Heart left ventricle (tissue), 13 donors: Measurements from ENCODE around the gene MGLL.

Source experiments
- CTCF ChIP-seq, 12 donors: fragments of 200-600 bp; sonication (generic) in 4 of 12; IDR thresholded peaks; one replicate each; pipeline versions ENCODE4 v1.5.0 to v1.8.0; 2018 to 2022; ENCODE audit warnings: antibody characterized with exemption in 12 of 12, mild to moderate bottlenecking in 5 of 12
- POLR2A ChIP-seq, 2 donors: fragments of 450-650 bp; IDR thresholded peaks; one replicate each; pipeline ENCODE4 v1.6.1; 2017; ENCODE audit warnings: antibody characterized with exemption in 2 of 2, mild to moderate bottlenecking in 2 of 2, moderate library complexity in 2 of 2
- donor health status: ischemic (EF 13 %, LVEDD 7.1; RV severe dilation, severe dysfunction).
- donor health status: DM: no; HTN: yes; CAD: no.
- donor health status: DM: no; HTN: no; CAD: no.
- donor health status: ischemic (EF 25% LVEDD 6.9; RV normal size, moderate dysfunction).
- donor health status: ischemic (EF 25% LVEDD 5.7; RV mildly dilated, moderate dysfunction).
- donor health status: ischemic (EF 35%, LVEDD 5.7; RV mildly dilated, moderate dysfunction).
- donor health status: nonischemic (EF 11% LVEDD 7.7; RV severe dilation, severe dysfunction).
- donor health status: DM: yes; HTN: yes; CAD: no.
- donor health status: PGD.
- donor health status: ischemic (EF 29% LVEDD 5.4; RV normal size, mild dysfunction).
- donor health status: nonischemic (EF 23%, LVEDD 6.1; RV moderate dilation, normal function).

- TF ChIP-seq CTCF (IDR thresholded peaks at IDR 0.05) = no peak
- TF ChIP-seq POLR2A (IDR thresholded peaks at IDR 0.05) = no peak
Measured at GRCh38 chr3:127711896-127712295, 110.4 kb downstream of the MGLL start.
